Smooth muscle cell of trachea (primary cell): ENCODE results near the gene CLEC20A. TPM values are rescaled to one million over a fixed set of nuclear protein-coding genes. Genes with fewer than 3 reads are reported as not detected.

Experiments
- total RNA-seq: library from RNA; depleted of rRNA; stranded (reverse); fragments of >200 nt; gene quantifications from 2 replicates; pipeline ENCODE4 v1.2.1, GENCODE V29; 2014

Gene CLEC20A
- total RNA-seq: not detected in 2 replicates

GRCh38 chr1:178496410-178497135, at the start of gene CLEC20A:
CLEC20A (minus strand) TSS chr1:178496964; CDS start chr1:178496939, 25 bp downstream.

GRCh38 chr1:178512566-178513277, 16.0 kb upstream of the CLEC20A start, which contains the start of gene TEX35:
TEX35 (plus strand) TSS chr1:178513109; CDS start chr1:178513189, 80 bp downstream.

Other genes starting within 250 kb of the CLEC20A start
- gene TEX35, start 16.1 kb upstream of the CLEC20A start, total RNA-seq: under 0.01 TPM in 1 of 2 replicates, not detected in the other
- 78.4 and 102 TPM in 2 replicates for gene RALGPS2, start 228.3 kb upstream of the CLEC20A start, total RNA-seq